Measurements from ENCODE around the gene NXT2. TPM values are rescaled to one million over a fixed set of nuclear protein-coding genes. Genes with fewer than 3 reads are reported as not detected.

NXT2 gene
- total RNA-seq, 1 experiment from 2014 or later = 9.8 TPM

DNA sequence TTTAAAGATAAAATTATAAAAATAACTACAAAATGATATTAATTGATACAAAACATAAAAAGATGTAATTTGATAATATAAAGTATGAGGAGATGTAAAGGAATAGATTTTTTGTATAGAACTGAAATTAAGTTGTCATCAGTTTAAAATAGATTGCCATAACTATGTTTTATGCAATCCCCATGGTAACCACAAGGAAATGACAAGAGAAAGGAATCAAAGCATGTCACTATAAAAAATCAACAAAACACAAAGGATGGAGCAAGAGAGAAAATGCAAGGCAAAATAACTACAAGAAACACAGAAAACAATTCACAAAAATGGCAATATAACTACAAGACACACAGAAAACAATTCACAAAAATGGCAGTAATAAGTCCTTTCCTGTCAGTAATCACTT lies 27.7 kb upstream of the NXT2 start:
- TF ChIP-seq, protein P1, sequence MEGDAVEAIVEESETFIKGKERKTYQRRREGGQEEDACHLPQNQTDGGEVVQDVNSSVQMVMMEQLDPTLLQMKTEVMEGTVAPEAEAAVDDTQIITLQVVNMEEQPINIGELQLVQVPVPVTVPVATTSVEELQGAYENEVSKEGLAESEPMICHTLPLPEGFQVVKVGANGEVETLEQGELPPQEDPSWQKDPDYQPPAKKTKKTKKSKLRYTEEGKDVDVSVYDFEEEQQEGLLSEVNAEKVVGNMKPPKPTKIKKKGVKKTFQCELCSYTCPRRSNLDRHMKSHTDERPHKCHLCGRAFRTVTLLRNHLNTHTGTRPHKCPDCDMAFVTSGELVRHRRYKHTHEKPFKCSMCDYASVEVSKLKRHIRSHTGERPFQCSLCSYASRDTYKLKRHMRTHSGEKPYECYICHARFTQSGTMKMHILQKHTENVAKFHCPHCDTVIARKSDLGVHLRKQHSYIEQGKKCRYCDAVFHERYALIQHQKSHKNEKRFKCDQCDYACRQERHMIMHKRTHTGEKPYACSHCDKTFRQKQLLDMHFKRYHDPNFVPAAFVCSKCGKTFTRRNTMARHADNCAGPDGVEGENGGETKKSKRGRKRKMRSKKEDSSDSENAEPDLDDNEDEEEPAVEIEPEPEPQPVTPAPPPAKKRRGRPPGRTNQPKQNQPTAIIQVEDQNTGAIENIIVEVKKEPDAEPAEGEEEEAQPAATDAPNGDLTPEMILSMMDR (IDR thresholded peaks at IDR 0.05; ENCODE audit: insufficient read depth in 1 of 2, low read depth in 1 of 2, low read length in 1 of 2, severe bottlenecking in 1 of 2, unreplicated experiment in 1 of 2) = no peak
- Histone ChIP-seq H3K4me3 (ENCODE audit: low read depth, low read length) (no peak overlapping the region), H3K27me3 (replicated peaks; ENCODE audit: control insufficient read depth, insufficient read depth, low read length) (no peaks in the 10 kb centered on the region), H3K4me1 (no peaks in the 10 kb centered on the region), H3K9me3 (no peaks in the 10 kb centered on the region), H3K36me3 (ENCODE audit: control insufficient read depth, insufficient read depth, low read length) (no peaks in the 10 kb centered on the region)
- POLR2A ChIA-PET = no interaction called here
- no peaks in the 10 kb centered on the region for H3K9me3 Mint-ChIP-seq (ENCODE audit: unreplicated experiment)
- DNase-seq = no peak
- intact Hi-C loops (cut with micrococcal nuclease; ENCODE audit: unreplicated experiment) = no loop called here
- CTCF ChIA-PET = no interaction called here
- H3K36me3 Mint-ChIP-seq (ENCODE audit: insufficient read depth, unreplicated experiment) = no peaks in the 10 kb centered on the region
- peaks cover 13% of the 10 kb centered on the region for H3K27me3 Mint-ChIP-seq (ENCODE audit: insufficient read depth, unreplicated experiment)
- no TSS peak for BruUV-seq (replicated peaks)
- no peaks in the 10 kb centered on the region for H3K4me1 Mint-ChIP-seq (ENCODE audit: low read depth, unreplicated experiment)
- no peak overlapping the region for H3K27ac Mint-ChIP-seq (ENCODE audit: unreplicated experiment)
- no peak overlapping the region for H3K4me3 Mint-ChIP-seq (ENCODE audit: unreplicated experiment)

DNA sequence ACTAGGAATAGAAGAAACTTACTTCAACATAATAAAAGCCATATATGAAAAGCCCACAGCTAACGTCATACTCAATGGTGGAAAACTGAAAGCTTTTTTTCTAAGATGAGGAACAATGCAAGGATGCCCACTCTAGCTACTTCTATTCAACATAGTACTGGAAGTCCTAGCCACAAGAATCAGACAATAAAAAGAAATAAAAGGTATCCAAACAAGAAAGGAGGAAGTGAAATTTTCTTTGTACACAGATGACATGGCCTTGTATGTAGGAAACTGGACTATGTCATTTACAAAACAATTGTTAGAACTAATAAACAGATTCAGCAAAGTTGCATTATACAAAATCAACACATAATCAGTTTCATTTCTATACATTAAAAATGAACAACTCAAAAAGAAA lies 25.5 kb upstream of the NXT2 start:
- Mint-ChIP-seq H3K27me3 (ENCODE audit: insufficient read depth, unreplicated experiment) (peaks cover 21% of the 10 kb centered on the region), H3K4me1 (ENCODE audit: low read depth, unreplicated experiment) (no peaks in the 10 kb centered on the region), H3K27ac (ENCODE audit: unreplicated experiment) (no peak overlapping the region), H3K4me3 (ENCODE audit: unreplicated experiment) (no peak overlapping the region), H3K9me3 (ENCODE audit: unreplicated experiment) (no peaks in the 10 kb centered on the region), H3K36me3 (ENCODE audit: insufficient read depth, unreplicated experiment) (no peaks in the 10 kb centered on the region)
- BruUV-seq (replicated peaks) = no TSS peak
- ChIA-PET POLR2A (no interaction called here), CTCF (no interaction called here)
- H3K36me3 ChIP-seq (ENCODE audit: control insufficient read depth, insufficient read depth, low read length) = no peaks in the 10 kb centered on the region
- no peak for DNase-seq
- no peaks in the 10 kb centered on the region for H3K9me3 ChIP-seq
- no peaks in the 10 kb centered on the region for H3K4me1 ChIP-seq
- H3K27me3 ChIP-seq (replicated peaks; ENCODE audit: control insufficient read depth, insufficient read depth, low read length) = no peaks in the 10 kb centered on the region
- H3K4me3 ChIP-seq (ENCODE audit: low read depth, low read length) = no peak overlapping the region
- intact Hi-C loops (cut with micrococcal nuclease; ENCODE audit: unreplicated experiment) = no loop called here
- TF ChIP-seq, protein P1 (IDR thresholded peaks at IDR 0.05; ENCODE audit: insufficient read depth in 1 of 2, low read depth in 1 of 2, low read length in 1 of 2, severe bottlenecking in 1 of 2, unreplicated experiment in 1 of 2) = no peak

DNA sequence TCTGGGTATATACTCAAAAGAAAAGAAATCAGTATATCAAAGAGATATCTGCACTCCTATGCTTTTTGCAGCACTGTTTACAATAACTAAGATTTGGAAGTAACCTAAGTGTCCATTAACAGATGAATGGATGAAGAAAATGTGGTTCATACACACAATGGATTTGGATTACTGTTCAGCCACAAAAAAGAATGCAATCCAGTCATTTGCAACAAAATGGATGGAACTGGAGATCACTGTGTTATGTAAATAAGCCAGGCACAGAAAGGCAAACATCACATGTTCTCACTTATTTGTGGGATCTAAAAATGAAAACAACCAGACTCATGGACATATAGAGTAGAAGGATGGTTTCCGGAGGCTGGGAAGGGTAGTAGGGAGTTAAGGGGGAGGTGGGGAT lies 17.6 kb upstream of the NXT2 start:
- Histone ChIP-seq H3K4me3 (ENCODE audit: low read depth, low read length) (no peak overlapping the region), H3K9me3 (no peaks in the 10 kb centered on the region), H3K27me3 (replicated peaks; ENCODE audit: control insufficient read depth, insufficient read depth, low read length) (no peaks in the 10 kb centered on the region), H3K4me1 (no peaks in the 10 kb centered on the region), H3K36me3 (ENCODE audit: control insufficient read depth, insufficient read depth, low read length) (no peaks in the 10 kb centered on the region)
- no peaks in the 10 kb centered on the region for H3K4me1 Mint-ChIP-seq (ENCODE audit: low read depth, unreplicated experiment)
- intact Hi-C loops (cut with micrococcal nuclease; ENCODE audit: unreplicated experiment) = no loop called here
- POLR2A ChIA-PET = no interaction called here
- H3K36me3 Mint-ChIP-seq (ENCODE audit: insufficient read depth, unreplicated experiment) = no peaks in the 10 kb centered on the region
- peaks cover 22% of the 10 kb centered on the region for H3K27me3 Mint-ChIP-seq (ENCODE audit: insufficient read depth, unreplicated experiment)
- CTCF ChIA-PET = no interaction called here
- BruUV-seq (replicated peaks) = no TSS peak
- no peak overlapping the region for H3K4me3 Mint-ChIP-seq (ENCODE audit: unreplicated experiment)
- H3K9me3 Mint-ChIP-seq (ENCODE audit: unreplicated experiment) = no peaks in the 10 kb centered on the region
- TF ChIP-seq, protein P1 (IDR thresholded peaks at IDR 0.05; ENCODE audit: insufficient read depth in 1 of 2, low read depth in 1 of 2, low read length in 1 of 2, severe bottlenecking in 1 of 2, unreplicated experiment in 1 of 2) = no peak
- DNase-seq = no peak
- no peak overlapping the region for H3K27ac Mint-ChIP-seq (ENCODE audit: unreplicated experiment)
